ENCODE data around the gene HTRA1.
A peak's percentile ranks its signal among the peaks of the same experiment; 100 is the strongest.

HTRA1 gene

GRCh38 chr10:122516734-122517133 lies 55.4 kb downstream of the HTRA1 start:
- no peak for DNase-seq (ENCODE audit: low spot score)

GRCh38 chr10:122519144-122519543 lies 57.8 kb downstream of the HTRA1 start:
- no peak for DNase-seq (ENCODE audit: low spot score)

GRCh38 chr10:122519873-122520272 lies 58.5 kb downstream of the HTRA1 start:
- peak; percentile 69 for DNase-seq (ENCODE audit: low spot score)

DNA sequence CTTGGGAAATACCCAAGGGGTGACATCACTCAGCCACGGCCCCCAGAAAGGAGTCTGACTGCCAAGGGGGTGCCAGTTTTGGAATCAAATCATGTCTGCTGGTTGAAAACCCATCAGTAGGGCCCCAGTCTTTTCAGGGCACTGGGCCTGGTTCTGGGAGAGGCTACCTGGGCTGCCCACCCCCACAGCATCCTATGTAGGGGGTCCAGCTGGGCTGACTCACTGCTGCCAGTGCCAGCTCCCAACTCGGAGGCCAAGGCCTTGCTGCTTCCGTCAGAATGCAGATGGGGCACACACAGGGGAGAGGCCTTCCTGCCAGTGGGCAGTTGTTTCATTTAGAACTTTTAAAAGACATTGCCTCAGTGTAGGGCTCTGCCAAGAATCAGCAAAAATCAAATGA lies 59.7 kb downstream of the HTRA1 start:
- DNase-seq (ENCODE audit: low spot score), result no peak

GRCh38 chr10:122524811-122525210 lies 63.5 kb downstream of the HTRA1 start:
- no peak for DNase-seq (ENCODE audit: low spot score)

DNA sequence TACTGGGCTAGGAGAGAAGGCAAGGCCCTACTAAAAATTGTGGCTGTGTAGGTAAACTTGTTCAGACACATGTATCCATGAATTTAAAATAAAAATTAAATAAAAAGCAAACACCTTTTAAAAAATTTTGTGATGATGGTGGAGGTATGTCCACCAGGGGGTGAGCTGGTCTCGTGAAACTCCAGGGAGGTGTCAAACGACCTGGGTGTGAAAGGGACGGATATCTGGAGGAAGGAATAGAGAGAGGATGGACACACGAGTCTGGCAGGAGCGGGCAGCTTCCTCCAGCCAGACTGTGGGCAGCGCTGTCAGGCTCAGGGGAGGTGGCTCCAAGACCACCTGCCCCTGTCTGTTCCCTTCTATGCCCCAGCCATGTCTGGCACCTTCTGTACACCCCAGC lies 64.4 kb downstream of the HTRA1 start:
- no peak for DNase-seq (ENCODE audit: low spot score)

- no peak for DNase-seq (ENCODE audit: low spot score)
Measured at GRCh38 chr10:122526892-122527291, 65.5 kb downstream of the HTRA1 start.

DNA sequence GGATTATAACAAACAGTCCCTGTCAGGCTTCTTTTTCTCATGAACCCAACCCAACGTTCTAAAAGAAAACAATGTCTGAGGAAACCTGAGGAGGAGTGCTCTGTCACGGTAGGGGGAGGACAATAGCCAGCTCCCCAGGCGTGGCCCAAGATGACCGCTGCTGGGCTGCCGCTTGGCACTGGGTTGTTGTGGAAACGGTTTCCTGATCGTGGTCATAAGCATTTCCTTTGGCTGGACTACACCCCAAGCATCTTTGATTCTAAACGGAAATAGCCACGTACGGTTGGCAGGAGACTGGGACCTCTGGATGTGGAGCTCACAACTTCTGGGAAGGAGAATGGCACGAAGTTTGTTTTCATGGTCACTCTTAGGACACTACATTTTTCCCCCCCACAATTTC lies 68.8 kb downstream of the HTRA1 start:
- DNase-seq (ENCODE audit: low spot score), result no peak

GRCh38 chr10:122531261-122531660 lies 69.9 kb downstream of the HTRA1 start:
- no peak for DNase-seq (ENCODE audit: low spot score)

DNA sequence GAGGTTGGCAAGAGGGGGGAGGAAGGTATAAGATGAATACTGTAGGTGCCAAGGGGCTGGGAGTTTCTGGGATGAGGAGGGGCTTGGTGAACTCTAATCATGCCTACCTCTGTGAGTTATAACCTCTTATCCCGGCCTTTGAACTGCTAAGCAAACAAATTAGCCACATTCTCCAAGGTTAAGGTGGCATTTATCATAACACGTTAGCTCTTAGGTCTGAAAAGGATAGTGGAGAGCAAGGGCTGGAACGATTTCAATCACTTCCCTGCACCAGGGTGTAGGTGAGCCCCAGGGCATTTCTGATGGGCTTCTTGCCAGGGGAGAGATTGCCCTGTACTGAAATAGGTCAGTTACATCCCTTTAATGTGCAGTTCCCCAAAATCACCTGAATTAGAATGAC lies 70.6 kb downstream of the HTRA1 start:
- DNase-seq (ENCODE audit: low spot score), result no peak

- DNase-seq (ENCODE audit: low spot score), result no peak
Measured at GRCh38 chr10:122532601-122533296, 71.4 kb downstream of the HTRA1 start.

- no peak for DNase-seq (ENCODE audit: low spot score)
Measured at GRCh38 chr10:122537545-122537944, 76.2 kb downstream of the HTRA1 start.

DNA sequence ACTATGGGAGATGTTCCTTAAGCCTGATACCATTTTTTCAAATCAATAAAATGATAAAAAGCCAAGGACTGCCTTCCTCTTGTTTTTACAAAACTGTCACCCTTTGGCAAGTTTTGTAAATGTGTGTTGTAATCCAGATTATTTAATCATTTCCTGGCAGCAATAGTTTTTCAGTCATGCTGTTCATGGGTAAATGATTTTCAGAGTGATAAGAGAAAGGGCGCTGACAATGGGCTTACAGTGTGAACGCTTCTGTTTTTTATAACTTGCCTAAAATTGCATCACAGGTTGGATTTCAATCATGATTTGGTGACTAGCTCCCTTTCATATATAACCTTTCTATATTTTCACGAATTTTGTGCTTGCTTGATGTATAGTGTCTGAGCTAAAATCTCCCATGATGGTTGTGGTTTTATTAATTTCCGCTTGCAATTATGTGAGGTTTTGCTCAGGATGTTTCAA lies 80.2 kb downstream of the HTRA1 start:
- DNase-seq (ENCODE audit: low spot score), result no peak

GRCh38 chr10:122543676-122544445 lies 82.5 kb downstream of the HTRA1 start:
- no peak for DNase-seq (ENCODE audit: low spot score)

DNA sequence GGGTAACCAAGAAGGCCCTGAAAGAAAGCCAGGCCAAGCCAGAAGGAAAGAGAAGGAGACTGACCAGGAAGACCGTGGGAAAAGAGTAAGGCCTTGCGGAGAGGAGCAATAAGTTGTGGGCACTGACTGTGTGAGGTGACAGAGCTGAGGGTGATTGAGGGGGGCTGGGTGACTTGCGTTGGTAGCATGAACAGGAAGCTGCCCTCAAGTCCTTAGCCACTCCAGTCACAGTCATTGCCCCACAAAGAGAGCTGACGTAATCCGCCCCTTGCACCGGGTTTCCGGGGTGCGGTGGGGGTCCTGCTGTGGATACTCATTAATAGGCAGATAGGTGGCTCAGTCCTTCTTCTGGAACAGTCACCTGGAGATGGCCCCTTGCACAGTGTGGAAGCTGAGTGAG lies 83.1 kb downstream of the HTRA1 start:
- no peak for DNase-seq (ENCODE audit: low spot score)

DNA sequence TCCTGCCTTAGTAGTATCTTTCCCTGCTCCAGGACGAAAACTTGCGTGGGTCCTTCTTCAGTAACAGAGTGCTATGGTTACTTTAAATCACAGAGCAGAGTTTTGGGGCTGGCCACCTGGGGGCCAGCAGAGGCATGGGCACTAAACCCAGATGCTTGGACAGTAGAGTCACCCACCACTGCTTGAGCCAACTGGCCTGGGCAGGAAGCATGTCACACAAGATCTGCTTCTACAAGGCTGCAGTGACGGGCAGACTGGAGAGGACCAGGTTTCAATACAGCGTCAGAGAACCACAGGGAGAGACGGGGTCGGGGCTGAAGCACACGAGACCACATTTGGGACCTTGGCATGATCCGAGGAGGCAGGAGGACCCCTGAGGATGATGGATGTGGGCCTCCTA lies 84.9 kb downstream of the HTRA1 start:
- no peak for DNase-seq (ENCODE audit: low spot score)

DNA sequence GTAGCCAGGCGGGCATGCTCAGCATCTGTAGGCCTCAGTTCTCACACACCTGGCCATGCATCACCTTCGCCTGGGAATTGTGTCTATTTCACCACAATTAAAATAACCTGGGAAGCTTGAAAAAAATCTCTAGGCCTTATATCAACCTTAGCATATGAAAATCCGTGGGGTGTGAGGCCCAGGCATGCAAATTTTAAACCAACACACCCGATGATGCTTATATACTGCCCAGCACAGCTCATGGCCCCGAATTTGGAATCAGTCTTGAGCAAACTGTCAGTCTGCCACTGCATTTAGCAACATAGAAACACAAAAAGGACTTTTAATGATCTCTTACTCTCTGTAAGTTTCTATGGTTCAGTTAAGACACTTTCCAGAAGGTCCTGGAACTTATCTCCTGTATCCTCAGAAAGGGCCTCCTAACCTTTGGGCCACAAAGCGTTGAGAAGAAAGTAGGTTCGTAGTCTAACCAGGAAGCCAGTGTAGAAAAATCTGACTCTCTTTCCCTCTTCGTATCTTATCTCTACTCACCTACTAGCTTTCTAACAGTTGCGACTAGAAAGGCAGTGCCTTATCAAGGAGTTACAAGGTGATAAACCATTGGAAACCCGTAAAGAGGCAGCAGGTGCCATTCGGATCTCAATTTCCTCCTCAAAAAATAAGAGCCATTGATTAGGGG lies 87.2 kb downstream of the HTRA1 start:
- DNase-seq (ENCODE audit: low spot score), result no peak

- no peak for DNase-seq (ENCODE audit: low spot score)
Measured at GRCh38 chr10:122549636-122550035, 88.3 kb downstream of the HTRA1 start.

DNA sequence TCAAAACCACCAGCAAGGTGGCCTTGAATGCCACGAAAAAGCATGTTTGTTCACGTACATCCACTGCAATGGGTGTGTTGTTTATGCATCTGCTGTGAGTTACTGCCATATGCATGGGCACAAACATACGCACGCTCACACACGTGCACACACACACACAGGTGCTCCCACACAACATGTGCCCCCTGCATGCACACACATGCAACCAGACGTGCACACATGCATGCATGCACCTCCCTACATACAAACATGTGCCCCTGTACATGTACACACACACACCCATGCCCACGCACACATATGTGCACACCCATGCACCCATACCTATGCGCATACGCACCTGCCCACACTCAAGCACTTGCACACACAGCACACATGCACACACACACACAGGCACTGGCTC lies 89.1 kb downstream of the HTRA1 start:
- DNase-seq (ENCODE audit: low spot score), result no peak

DNA sequence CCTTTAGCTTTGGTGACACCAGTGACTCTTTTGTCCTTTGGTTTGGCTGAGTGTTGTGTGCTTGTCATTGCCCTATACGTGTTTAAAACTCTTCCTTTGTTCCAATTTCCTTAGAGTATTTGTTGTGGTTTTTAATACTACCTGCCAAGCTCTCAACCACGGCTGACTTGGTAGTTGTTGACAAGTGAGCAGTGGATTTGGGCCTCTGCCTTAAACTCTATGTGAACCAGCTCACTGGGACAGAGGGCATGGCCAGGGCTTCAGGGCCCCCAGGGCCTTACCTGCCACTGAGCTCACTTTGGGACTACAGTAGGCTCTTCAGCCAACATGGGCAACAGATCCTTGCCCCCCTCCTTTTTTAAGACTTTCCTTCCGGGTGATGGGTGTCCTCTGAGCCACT lies 89.6 kb downstream of the HTRA1 start:
- no peak for DNase-seq (ENCODE audit: low spot score)

- DNase-seq (ENCODE audit: low spot score), result no peak
Measured at GRCh38 chr10:122551450-122551849, 90.1 kb downstream of the HTRA1 start.

DNA sequence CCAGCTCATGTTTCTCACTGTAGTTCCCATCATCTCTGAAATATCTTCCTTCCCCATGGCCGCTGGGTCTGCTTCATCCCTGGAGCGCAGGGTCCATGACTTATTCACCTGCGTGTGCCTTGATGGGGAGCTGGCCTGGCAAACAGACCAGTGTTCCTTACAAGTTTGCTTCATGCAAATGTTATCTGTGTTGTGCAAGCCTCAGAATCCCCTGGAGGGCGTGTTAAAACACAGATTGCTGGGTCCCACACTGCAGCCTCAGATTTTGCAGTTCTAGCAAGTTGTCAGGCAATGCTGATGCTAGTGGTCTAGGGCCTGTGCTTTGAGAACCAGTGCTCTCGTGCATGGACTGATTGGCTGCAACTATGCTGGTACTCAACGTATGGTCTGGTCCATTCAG lies 92.0 kb downstream of the HTRA1 start:
- DNase-seq (ENCODE audit: low spot score), result no peak

Data from RKO (cell line).